GM08714 (cell line): ENCODE results near the gene DYNLL1.

Source experiments
- H3K4me3 ChIP-seq: fragments of 200-500 bp; sonication (Bioruptor generic); 2 replicates; pipeline ENCODE4 v1.5.1; 2014; ENCODE audit warnings: mild to moderate bottlenecking, low read length, inconsistent platforms
- ZNF274 ChIP-seq: IDR thresholded peaks from 2 replicates; pipeline ENCODE4 v1.6.1; 2012; ENCODE audit warnings: mild to moderate bottlenecking, low read depth, low read length

DYNLL1 gene

DNA sequence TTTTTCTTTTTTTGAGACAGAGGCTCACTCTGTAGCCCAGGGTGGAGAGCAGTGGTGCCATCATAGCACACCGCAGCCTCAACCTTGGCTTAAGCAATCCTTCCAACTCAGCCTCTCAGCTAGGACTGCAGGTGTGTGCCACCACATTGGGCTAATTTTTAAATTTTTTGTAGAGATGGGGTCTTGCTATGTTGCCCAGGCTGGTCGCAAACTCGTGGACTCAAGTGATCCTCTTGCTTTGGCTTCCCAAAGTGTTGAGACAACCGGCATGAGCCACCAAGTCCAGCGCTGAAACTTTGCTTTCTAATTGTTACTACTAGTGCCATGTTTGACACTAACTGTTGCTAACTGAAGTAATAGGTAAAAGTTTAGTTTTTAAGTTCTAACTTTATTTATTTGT lies 46.3 kb downstream of the DYNLL1 start:
- no peak overlapping the region for H3K4me3 ChIP-seq
- TF ChIP-seq ZNF274, result no peak

DNA sequence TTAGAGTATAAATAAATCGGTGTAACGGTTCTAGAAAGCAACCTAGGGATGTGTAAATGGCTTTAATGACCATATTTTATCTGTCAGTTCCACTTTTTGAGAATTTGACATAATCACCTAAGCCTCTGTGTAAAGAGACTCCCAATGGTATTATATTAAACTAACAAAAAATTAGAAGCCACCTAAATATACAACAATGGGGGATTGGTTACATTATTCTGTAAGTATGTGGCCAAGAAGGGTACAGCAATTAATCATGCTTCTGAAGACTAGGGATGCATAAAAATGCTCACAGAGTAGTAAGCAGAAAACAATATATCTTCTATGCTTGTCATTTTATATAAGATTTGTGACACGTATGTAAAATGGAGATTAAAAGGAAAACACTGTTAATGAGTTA lies 48.8 kb downstream of the DYNLL1 start:
- no peak for TF ChIP-seq ZNF274
- no peak overlapping the region for H3K4me3 ChIP-seq

DNA sequence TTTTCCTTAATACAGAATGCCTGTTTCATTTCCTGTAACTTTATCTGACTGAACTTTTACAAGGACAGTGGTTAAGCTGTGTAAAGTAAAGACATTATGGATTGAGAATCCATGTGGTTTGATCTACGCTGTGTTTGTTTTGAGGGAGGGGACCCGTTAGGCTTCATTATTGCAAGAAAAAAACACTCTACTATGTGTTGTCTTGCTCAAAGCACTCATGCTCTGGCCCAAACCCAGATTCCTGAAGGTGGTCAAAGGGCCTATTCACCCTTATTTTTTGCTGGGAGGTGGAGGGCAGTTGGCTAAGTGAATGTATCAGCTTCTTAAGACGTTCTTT lies 50.1 kb downstream of the DYNLL1 start:
- no peak overlapping the region for H3K4me3 ChIP-seq
- TF ChIP-seq ZNF274, result no peak
